Left forelimb (tissue), 1 donor: ENCODE data around the gene CASP3.
"Not testable (repeated sequence)": the region's sequence is repeated elsewhere in the genome, so short reads cannot be mapped to it uniquely, and the experiment has no call there.

ENCODE experiments used
- DNase-seq: peaks from one replicate; pipeline ENCODE4 v3.0.0-alpha.2; 2018; ENCODE audit warnings: low spot score

The CASP3 gene

GRCh38 chr4:184636144-184636543 lies 13.1 kb downstream of the CASP3 start:
- no peak for DNase-seq

DNA sequence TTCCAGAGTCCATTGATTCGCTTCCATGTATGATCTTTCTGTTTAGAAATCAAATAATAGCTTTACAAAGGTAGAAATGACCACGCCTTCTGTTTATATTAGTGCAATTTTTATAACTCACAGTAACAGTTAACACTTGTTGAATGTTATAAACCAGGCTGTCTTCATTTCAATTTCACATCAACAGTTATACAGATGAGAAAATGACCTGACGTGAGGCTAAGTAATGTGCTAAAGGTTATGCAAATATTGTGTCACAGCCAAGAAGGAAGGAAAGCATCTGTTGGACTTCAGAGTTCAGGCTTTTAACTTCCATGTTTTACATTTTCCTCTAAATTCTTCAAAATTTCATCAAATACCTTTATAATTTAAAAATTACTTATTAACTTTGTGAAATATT lies 13.9 kb downstream of the CASP3 start:
- no peak for DNase-seq

- DNase-seq = no peak
Observed at GRCh38 chr4:184632842-184633241, 16.4 kb downstream of the CASP3 start.

GRCh38 chr4:184628103-184628502 lies 21.1 kb downstream of the CASP3 start:
- DNase-seq = no peak

GRCh38 chr4:184625783-184626596 lies 23.3 kb downstream of the CASP3 start:
- DNase-seq = not testable (repeated sequence)

DNA sequence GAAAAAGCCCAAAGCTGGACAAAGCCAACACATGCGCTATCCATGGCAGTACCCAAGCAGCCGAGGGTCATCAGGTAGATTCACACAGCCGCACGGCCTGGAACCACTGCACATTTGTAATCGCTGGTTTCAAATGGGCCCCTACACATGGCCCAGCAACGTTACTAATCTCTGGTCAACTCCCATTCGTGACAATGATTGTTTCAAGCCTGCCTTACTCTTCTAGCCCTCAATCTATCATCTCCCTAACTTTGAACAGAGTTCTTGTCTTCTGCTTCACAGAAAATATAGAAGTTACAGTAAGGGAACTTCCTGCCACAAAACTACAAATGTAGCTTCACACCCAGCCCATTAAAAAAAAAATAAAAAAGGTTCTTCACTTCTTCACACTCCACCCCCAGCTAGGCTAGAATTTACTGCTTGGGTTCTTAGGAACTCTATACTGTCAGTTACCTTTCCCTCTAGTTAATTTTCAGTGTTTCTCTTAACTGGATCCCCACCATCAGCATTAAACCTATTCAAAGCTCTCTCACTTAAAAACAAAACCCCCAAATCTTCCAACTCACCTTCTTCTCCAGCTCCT lies 24.2 kb downstream of the CASP3 start:
- no peak for DNase-seq

GRCh38 chr4:184624504-184624903 lies 24.7 kb downstream of the CASP3 start:
- DNase-seq = not testable (repeated sequence)

- no peak for DNase-seq
Observed at GRCh38 chr4:184621518-184621917, 27.7 kb downstream of the CASP3 start.

DNA sequence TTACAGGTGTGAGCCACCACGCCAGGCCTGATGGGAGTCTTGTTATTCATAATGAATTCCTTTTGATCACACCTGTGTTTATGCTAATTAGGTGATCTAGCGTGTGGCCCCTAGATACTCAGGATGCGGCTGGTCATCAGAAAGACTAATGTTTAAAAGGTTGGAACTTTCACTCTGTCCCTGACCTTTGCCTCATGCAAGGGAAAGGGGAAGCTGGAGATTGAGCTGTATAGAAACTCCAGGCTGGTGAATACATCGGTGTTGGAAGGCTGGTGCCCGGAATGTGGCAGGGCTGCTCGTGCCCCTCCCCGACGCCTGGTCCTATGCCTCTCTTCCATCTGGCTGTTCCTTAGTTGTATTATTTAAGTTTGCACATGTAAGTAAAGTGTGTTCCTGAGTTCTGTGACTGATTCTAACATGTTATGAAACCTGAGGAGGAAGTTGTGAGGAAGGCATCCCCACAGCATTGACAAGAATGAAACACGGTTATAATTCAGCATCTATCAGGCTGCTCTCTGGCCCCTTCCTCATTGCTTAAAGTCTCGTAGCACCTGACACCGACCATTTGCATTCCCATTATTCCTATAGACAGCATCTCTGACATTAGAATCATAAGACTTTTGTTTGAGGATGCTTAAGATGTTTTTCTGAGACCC lies 28.9 kb downstream of the CASP3 start:
- DNase-seq = no peak

GRCh38 chr4:184617600-184618196 lies 31.5 kb downstream of the CASP3 start:
- DNase-seq = no peak

DNA sequence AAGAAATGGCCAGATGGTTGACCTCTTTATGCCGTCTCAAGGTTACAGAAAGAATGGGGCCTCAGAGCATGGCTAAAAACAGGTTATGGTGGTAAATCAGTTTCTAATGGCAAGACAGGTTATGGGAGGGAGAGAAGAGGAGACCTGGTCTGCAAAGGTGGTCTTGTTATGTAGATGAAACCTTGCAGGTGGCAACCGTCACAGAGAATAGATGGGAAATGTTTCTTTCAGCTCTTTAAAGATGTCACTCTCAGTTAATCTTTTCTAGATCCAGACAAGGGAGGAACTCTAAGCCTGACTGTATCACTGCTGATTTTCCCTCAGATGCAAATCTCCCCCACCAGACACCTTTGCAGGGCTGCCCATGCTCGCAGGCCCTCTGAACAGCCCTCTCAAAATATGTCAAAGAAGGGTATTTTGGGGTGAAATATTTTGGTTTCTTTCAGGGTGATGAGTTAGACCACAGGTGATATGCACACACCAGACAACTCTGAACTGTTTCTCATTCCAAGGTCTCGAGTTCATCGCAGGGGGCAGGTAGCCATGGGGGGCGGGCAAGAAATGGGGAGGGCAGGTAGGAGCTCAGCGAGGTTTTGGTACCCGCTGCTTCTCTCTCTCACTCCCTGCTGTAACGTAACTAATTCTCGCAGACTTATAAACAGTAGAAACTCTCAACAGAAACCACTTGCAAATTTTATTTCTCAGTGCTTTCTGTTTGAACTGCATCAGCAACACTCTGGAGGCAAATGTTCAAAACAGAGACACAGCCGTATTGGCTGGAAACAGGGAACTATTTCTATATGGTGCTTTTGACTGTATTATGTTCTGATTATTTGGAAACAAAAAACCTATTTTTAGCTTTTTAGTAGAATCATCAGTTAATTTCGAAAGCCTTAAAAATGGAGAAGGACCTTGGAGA lies 32.4 kb downstream of the CASP3 start:
- no peak for DNase-seq

DNA sequence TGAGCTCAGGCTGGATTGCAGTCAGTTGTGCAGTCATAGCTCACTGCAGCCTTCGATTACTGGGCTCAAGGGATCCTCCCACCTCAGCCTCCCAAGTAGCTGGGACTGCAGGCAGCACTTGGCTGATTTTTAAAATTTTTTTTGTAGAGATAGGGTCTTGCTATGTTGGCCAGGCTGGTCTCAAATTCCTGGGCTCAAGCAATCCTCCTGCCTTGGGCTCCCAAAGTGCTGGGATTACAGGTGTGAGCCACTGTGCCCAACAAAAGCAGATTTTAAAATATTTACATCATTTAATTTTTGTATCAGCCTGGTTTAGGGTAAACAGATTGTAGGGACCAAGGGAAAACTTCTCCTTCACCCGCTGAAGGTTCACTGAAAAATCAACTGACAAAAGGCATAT lies 33.1 kb downstream of the CASP3 start:
- DNase-seq = not testable (repeated sequence)

- DNase-seq = no peak
Observed at GRCh38 chr4:184614509-184614908, 34.7 kb downstream of the CASP3 start.

DNA sequence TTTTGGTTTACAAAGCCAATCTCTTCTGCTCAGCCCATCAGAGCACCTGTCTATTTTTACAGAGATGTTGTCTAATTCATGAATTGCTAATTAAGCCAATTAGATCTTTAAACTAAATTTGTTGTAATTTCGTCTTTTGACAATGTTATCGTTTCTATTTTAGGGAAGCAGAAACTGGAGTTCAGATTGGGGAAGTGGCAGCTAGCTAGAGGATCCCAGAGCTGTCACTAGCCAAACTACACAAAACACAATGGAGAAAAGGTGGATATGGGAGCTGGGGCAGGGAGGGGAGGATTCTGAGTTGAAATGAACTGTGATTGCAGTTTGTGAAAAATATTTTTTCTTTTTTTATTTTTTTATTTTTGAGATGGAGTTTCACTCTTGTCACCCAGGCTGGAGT lies 35.8 kb downstream of the CASP3 start:
- DNase-seq = no peak

DNA sequence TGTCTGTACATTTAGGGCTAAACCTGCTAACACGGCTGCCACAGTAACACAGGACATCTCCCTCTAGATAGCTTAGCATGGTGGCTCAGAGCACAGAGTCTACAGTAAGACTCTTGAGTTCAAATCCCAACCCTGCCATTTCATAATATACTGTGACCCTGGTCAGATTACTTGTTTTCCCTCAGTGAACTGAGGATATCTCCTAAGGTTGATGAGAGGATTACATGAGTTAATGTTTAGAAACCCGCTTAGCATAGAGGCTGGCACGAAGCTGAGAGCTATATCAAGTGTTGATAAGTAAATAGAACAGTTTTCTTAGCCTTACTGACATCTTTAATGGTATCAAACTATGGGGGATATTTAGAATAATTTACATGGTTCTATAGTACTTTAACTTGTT lies 37.2 kb downstream of the CASP3 start:
- DNase-seq = no peak

DNA sequence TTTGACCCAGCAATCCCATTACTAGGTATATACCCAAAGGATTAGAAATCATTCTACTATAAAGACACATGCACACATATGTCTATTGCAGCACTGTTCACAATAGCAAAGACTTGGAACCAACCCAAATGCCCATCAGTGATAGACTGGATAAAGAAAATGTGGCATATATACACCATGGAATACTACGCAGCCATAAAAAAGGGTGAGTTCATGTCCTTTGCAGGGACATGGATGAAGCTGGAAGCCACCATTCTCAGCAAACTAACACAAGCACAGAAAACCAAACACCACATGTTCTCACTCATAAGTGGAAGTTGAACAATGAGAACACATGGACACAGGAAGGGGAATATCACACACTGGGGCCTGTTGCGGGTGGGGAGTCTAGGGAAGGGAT lies 41.8 kb downstream of the CASP3 start:
- not testable (repeated sequence) for DNase-seq

DNA sequence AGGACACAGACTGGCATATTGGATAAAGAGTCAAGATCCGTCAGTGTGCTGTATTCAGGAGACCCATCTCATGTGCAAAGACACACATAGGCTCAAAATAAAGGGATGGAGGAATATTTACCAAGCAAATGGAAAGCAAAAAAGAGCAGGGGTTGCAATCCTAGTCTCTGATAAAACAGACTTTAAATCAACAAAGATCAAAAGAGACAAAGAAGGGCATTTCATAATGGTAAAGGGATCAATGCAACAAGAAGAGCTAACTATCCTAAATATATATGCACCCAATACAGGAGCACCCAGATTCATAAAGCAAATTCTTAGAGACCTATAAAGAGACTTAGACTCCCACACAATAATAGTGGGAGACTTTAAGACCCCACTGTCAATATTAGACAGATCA lies 46.4 kb downstream of the CASP3 start:
- not testable (repeated sequence) for DNase-seq

DNA sequence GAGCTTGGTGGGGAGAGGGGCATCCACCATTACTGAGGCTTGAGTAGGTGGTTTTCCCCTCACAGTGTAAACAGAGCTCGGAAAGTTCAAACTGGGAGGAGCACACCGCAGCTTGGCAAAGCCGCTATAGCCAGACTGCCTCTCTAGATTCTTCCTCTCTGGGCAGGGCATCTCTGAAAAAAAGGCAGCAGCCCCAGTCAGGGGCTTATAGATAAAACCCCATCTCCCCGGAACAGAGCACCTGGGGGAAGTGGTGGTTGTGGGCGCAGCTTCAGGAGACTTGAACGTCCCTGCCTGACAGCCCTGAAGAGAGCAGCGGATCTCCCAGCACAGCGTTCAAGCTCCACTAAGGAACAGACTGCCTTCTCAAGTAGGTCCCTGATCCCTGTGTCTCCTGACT lies 48.3 kb downstream of the CASP3 start:
- DNase-seq = not testable (repeated sequence)

DNA sequence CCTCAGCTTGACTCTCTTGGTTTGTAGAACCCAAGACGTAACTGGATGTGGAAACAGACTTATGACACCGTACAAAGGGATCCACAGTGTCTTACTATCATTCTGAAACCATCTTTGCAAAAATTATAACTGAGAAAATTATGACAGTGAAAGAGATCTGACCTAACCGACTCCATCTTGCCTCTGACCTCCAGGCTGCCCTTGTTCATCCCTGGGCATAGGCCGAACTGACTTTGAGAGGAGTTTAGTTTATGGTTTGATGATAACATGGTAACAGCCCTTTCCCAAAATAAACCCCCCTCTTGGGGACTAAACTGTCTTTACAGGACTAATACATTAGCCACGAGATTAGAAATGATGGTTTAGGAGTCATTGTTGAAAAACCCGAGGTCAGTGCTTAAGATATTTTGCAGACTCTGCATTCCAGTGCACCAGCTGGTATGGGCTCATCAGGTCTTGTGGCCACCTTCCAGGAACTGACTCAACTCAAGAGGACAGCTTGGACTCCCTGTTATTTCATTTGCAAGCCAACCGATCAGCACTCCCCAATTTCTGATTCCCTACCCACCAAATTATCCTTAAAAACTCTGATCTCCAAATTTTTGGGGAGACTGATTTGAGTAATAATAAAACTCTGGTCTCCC lies 49.6 kb downstream of the CASP3 start:
- no peak for DNase-seq

GRCh38 chr4:184598753-184599491 lies 50.3 kb downstream of the CASP3 start:
- no peak for DNase-seq
